A673 (cell line): ENCODE measurements around the gene ADAMTS15. TPM values are rescaled to one million over a fixed set of nuclear protein-coding genes. Genes with fewer than 3 reads are reported as not detected.

Experiments used
- BruUV-seq: library from RNA; stranded (reverse); fragments of 400-500 nt; replicated peaks from 2 replicates; lab custom pipeline; 2021; lab: Mats Ljungman, UMichigan
- CTCF ChIA-PET: fragments of 300-600 bp; sonication (Branson Sonifier 250); formaldehyde crosslinking; loops from one replicate; lab custom pipeline; 2022; ENCODE audit warnings: antibody characterized with exemption; lab: Charles Lee
- POLR2A ChIA-PET: fragments of 300-600 bp; sonication (Branson Sonifier 250); formaldehyde crosslinking; loops from one replicate; lab custom pipeline; 2022; ENCODE audit warnings: antibody characterized with exemption; ENCODE audit not compliant: low non-redundant PET; lab: Charles Lee
- DNase-seq: peaks from one replicate; pipeline ENCODE4 v3.0.0-alpha.2; 2015; ENCODE audit warnings: low spot score
- H3K27ac ChIP-seq: fragments of 200-600 bp; sonication (generic); 2 replicates; pipeline ENCODE4 v1.5.1; 2016; ENCODE audit warnings: mixed run types, low read depth, mild to moderate bottlenecking, mixed read lengths, antibody characterized with exemption, low read length; ENCODE audit not compliant: poor library complexity, severe bottlenecking
- H3K27me3 ChIP-seq: fragments of 200-600 bp; sonication (generic); replicated peaks from 2 replicates; pipeline ENCODE4 v1.6.1; 2017; ENCODE audit warnings: mixed run types, low read depth, mild to moderate bottlenecking, mixed read lengths, antibody characterized with exemption, low read length; ENCODE audit not compliant: insufficient read depth, poor library complexity
- H3K36me3 ChIP-seq: fragments of 200-600 bp; sonication (generic); 2 replicates; pipeline ENCODE4 v1.6.1; 2016; ENCODE audit warnings: mixed run types, mild to moderate bottlenecking, mixed read lengths, antibody characterized with exemption, low read length; ENCODE audit not compliant: insufficient read depth, poor library complexity, severe bottlenecking
- H3K4me1 ChIP-seq: fragments of 200-600 bp; sonication (generic); 2 replicates; pipeline ENCODE4 v1.6.1; 2017; ENCODE audit warnings: mixed run types, mild to moderate bottlenecking, mixed read lengths, antibody characterized with exemption, low read length; ENCODE audit not compliant: insufficient read depth, poor library complexity, severe bottlenecking
- H3K4me3 ChIP-seq: fragments of 200-600 bp; sonication (generic); 2 replicates; pipeline ENCODE4 v1.5.1; 2016; ENCODE audit warnings: low read depth, mixed run types, mild to moderate bottlenecking, mixed read lengths, low read length; ENCODE audit not compliant: poor library complexity, severe bottlenecking
- H3K9me3 ChIP-seq: fragments of 200-600 bp; sonication (generic); 2 replicates; pipeline ENCODE4 v1.6.1; 2016; ENCODE audit warnings: mixed run types, low read depth, mild to moderate bottlenecking, mixed read lengths, antibody characterized with exemption, low read length; ENCODE audit not compliant: poor library complexity, severe bottlenecking
- EZH2 ChIP-seq: fragments of 200-600 bp; sonication (generic); IDR thresholded peaks from 2 replicates; pipeline ENCODE4 v1.6.1; 2017; ENCODE audit warnings: borderline replicate concordance, low read depth, mild to moderate bottlenecking, mixed read lengths, antibody characterized with exemption, low read length; ENCODE audit not compliant: poor library complexity, severe bottlenecking
- intact Hi-C: fragments of 100-400 bp; cut with micrococcal nuclease; formaldehyde crosslinking; loops from one replicate; pipeline ENCODE4 v1.10.0; 2022; ENCODE audit not compliant: unreplicated experiment
- total RNA-seq: library from RNA; stranded (reverse); gene quantifications from 2 replicates; pipeline ENCODE4 v1.2.3, GENCODE V29; 2021
- TF ChIP-seq, protein P1 (sequence below): fragments of 300-800, 200-600 bp; sonication (generic); conservative IDR thresholded peaks from 2 replicates; pipeline ENCODE4 v1.5.1; 2017; ENCODE audit warnings: low read depth, mild to moderate bottlenecking, antibody characterized with exemption, low read length, moderate library complexity, mixed read lengths

Gene ADAMTS15
- total RNA-seq, 1 experiment from 2014 or later, result 0.99 TPM

GRCh38 chr11:130523166-130523565 lies 74.7 kb downstream of the ADAMTS15 start:
- no peak for TF ChIP-seq EZH2
- TF ChIP-seq, protein P1, sequence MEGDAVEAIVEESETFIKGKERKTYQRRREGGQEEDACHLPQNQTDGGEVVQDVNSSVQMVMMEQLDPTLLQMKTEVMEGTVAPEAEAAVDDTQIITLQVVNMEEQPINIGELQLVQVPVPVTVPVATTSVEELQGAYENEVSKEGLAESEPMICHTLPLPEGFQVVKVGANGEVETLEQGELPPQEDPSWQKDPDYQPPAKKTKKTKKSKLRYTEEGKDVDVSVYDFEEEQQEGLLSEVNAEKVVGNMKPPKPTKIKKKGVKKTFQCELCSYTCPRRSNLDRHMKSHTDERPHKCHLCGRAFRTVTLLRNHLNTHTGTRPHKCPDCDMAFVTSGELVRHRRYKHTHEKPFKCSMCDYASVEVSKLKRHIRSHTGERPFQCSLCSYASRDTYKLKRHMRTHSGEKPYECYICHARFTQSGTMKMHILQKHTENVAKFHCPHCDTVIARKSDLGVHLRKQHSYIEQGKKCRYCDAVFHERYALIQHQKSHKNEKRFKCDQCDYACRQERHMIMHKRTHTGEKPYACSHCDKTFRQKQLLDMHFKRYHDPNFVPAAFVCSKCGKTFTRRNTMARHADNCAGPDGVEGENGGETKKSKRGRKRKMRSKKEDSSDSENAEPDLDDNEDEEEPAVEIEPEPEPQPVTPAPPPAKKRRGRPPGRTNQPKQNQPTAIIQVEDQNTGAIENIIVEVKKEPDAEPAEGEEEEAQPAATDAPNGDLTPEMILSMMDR, result no peak
- ChIA-PET CTCF (no interaction called here), POLR2A (no interaction called here)
- Histone ChIP-seq H3K27ac (no peak overlapping the region), H3K4me3 (no peak overlapping the region), H3K4me1 (no peaks in the 10 kb centered on the region), H3K27me3 (no peaks in the 10 kb centered on the region), H3K9me3 (no peaks in the 10 kb centered on the region), H3K36me3 (no peaks in the 10 kb centered on the region)
- intact Hi-C loops, result no loop called here
- BruUV-seq, result no TSS peak
- DNase-seq, result no peak

GRCh38 chr11:130523609-130524008 lies 75.2 kb downstream of the ADAMTS15 start:
- POLR2A ChIA-PET, result no interaction called here
- Histone ChIP-seq H3K27ac (no peak overlapping the region), H3K36me3 (no peaks in the 10 kb centered on the region), H3K4me1 (no peaks in the 10 kb centered on the region), H3K27me3 (no peaks in the 10 kb centered on the region), H3K9me3 (no peaks in the 10 kb centered on the region), H3K4me3 (no peak overlapping the region)
- BruUV-seq, result no TSS peak
- CTCF ChIA-PET, result no interaction called here
- TF ChIP-seq, protein P1, result no peak
- no peak for TF ChIP-seq EZH2
- no peak for DNase-seq
- intact Hi-C loops, result no loop called here

GRCh38 chr11:130524132-130524790 lies 75.8 kb downstream of the ADAMTS15 start:
- H3K9me3 ChIP-seq, result no peaks in the 10 kb centered on the region
- H3K27ac ChIP-seq, result no peak overlapping the region
- no peaks in the 10 kb centered on the region for H3K27me3 ChIP-seq
- ChIA-PET POLR2A (no interaction called here), CTCF (no interaction called here)
- no peaks in the 10 kb centered on the region for H3K36me3 ChIP-seq
- intact Hi-C loops, result no loop called here
- H3K4me3 ChIP-seq, result no peak overlapping the region
- no peaks in the 10 kb centered on the region for H3K4me1 ChIP-seq
- no TSS peak for BruUV-seq
- no peak for TF ChIP-seq EZH2
- TF ChIP-seq, protein P1, result no peak
- DNase-seq, result no peak
